ENCODE measurements around the gene NR1H3.
"Not testable (repeated sequence)": the region's sequence is repeated elsewhere in the genome, so short reads cannot be mapped to it uniquely, and the experiment has no call there.

NR1H3 gene

GRCh38 chr11:47257517-47258316 is at the start of gene NR1H3:
TSS of gene NR1H3 (plus strand) at chr11:47257996. CDS start at chr11:47259217, 1,221 bp downstream.
- no peak for DNase-seq (ENCODE audit: low read depth in 3 of 3, low spot score in 1 of 3)

- not testable (repeated sequence) for DNase-seq (ENCODE audit: low read depth in 3 of 3, low spot score in 1 of 3)
These were observed 49.7 kb upstream of the NR1H3 start for GRCh38 chr11:47208008-47208552.

GRCh38 chr11:47208628-47209027 is 49.2 kb upstream of the NR1H3 start:
- DNase-seq (ENCODE audit: low read depth in 3 of 3, low spot score in 1 of 3), result no peak

- no peak for DNase-seq (ENCODE audit: low read depth in 3 of 3, low spot score in 1 of 3)
These were observed 44.9 kb upstream of the NR1H3 start for GRCh38 chr11:47212938-47213337.

GRCh38 chr11:47213950-47214565 is 43.7 kb upstream of the NR1H3 start:
- DNase-seq (ENCODE audit: low read depth in 3 of 3, low spot score in 1 of 3), result peak; percentile 56 to 59 (median 59)

- DNase-seq (ENCODE audit: low read depth in 3 of 3, low spot score in 1 of 3), result no peak
These were observed 42.4 kb upstream of the NR1H3 start for GRCh38 chr11:47215366-47215910.

GRCh38 chr11:47216121-47216798 is 41.5 kb upstream of the NR1H3 start:
- peak; percentile 39 to 54 (median 41) for DNase-seq (ENCODE audit: low read depth in 3 of 3, low spot score in 1 of 3)

GRCh38 chr11:47220401-47220821 is 37.4 kb upstream of the NR1H3 start:
- no peak for DNase-seq (ENCODE audit: low read depth in 3 of 3, low spot score in 1 of 3)

GRCh38 chr11:47222696-47223095 is 35.1 kb upstream of the NR1H3 start:
- no peak for DNase-seq (ENCODE audit: low read depth in 3 of 3, low spot score in 1 of 3)

- DNase-seq (ENCODE audit: low read depth in 3 of 3, low spot score in 1 of 3), result no peak
These were observed 32.0 kb upstream of the NR1H3 start for GRCh38 chr11:47225552-47226400.

- DNase-seq (ENCODE audit: low read depth in 3 of 3, low spot score in 1 of 3), result no peak
These were observed 28.6 kb upstream of the NR1H3 start for GRCh38 chr11:47229161-47229560.

- no peak for DNase-seq (ENCODE audit: low read depth in 3 of 3, low spot score in 1 of 3)
These were observed 24.7 kb upstream of the NR1H3 start for GRCh38 chr11:47233051-47233450.

- no peak for DNase-seq (ENCODE audit: low read depth in 3 of 3, low spot score in 1 of 3)
These were observed 23.7 kb upstream of the NR1H3 start for GRCh38 chr11:47233989-47234668.

GRCh38 chr11:47234669-47235100 is 23.1 kb upstream of the NR1H3 start:
- peak in 2 of 3 donors; percentile 22 to 60 for DNase-seq (ENCODE audit: low read depth in 3 of 3, low spot score in 1 of 3)

GRCh38 chr11:47235163-47235562 is 22.6 kb upstream of the NR1H3 start:
- DNase-seq (ENCODE audit: low read depth in 3 of 3, low spot score in 1 of 3), result no peak

GRCh38 chr11:47236482-47236881 is 21.3 kb upstream of the NR1H3 start:
- DNase-seq (ENCODE audit: low read depth in 3 of 3, low spot score in 1 of 3), result no peak

GRCh38 chr11:47239852-47240251 is 17.9 kb upstream of the NR1H3 start:
- DNase-seq (ENCODE audit: low read depth in 3 of 3, low spot score in 1 of 3), result no peak

GRCh38 chr11:47241841-47242301 is 15.9 kb upstream of the NR1H3 start:
- no peak for DNase-seq (ENCODE audit: low read depth in 3 of 3, low spot score in 1 of 3)

- no peak for DNase-seq (ENCODE audit: low read depth in 3 of 3, low spot score in 1 of 3)
These were observed 15.1 kb upstream of the NR1H3 start for GRCh38 chr11:47242596-47243192.

Data from stimulated activated CD4-positive, alpha-beta T cell treated with anti-CD3 and anti-CD28 coated beads, TNF-alpha, amount 100 ng/mL, for 1 hour (primary cell).